HG03442 (cell line): ENCODE measurements around the gene CTBS.
"Not testable (repeated sequence)": the region's sequence is repeated elsewhere in the genome, so short reads cannot be mapped to it uniquely, and the experiment has no call there.

ENCODE experiments used
- ATAC-seq: cut with Tn5 transposase; IDR thresholded peaks from one replicate; pipeline ENCODE4 v1.9.1; 2021; ENCODE audit warnings: mild to moderate bottlenecking, moderate library complexity; ENCODE audit not compliant: unreplicated experiment

CTBS gene

GRCh38 chr1:84507887-84508286 lies 66.4 kb downstream of the CTBS start:
- not testable (repeated sequence) for ATAC-seq

GRCh38 chr1:84506729-84507453 lies 67.3 kb downstream of the CTBS start:
- ATAC-seq, result no peak

GRCh38 chr1:84506002-84506728 lies 68.1 kb downstream of the CTBS start, which contains the start of the genes GNG5 and SPATA1:
Gene GNG5 (minus strand): TSS chr1:84506581. CDS start chr1:84506091, 490 bp downstream.
Gene SPATA1 (plus strand): TSS chr1:84506386. CDS start chr1:84516360, 9,974 bp downstream.
- ATAC-seq, result peak; percentile 77

GRCh38 chr1:84505493-84506001 lies 68.7 kb downstream of the CTBS start:
- ATAC-seq, result peak; percentile 31

- no peak for ATAC-seq
Observed at GRCh38 chr1:84504580-84505492, 69.4 kb downstream of the CTBS start.

- no peak for ATAC-seq
Observed at GRCh38 chr1:84502927-84503326, 71.3 kb downstream of the CTBS start.
